HG03025 (cell line): ENCODE measurements around the gene ADAM19.

Source experiments
- ATAC-seq: cut with Tn5 transposase; IDR thresholded peaks from one replicate; pipeline ENCODE4 v1.9.1; 2021; ENCODE audit warnings: mild to moderate bottlenecking, moderate library complexity; ENCODE audit not compliant: unreplicated experiment, low FRiP score

ADAM19 gene

GRCh38 chr5:157543825-157544622 lies 31.6 kb downstream of the ADAM19 start:
- no peak for ATAC-seq

GRCh38 chr5:157542282-157543000 lies 33.1 kb downstream of the ADAM19 start:
- no peak for ATAC-seq

GRCh38 chr5:157541447-157542118 lies 34.0 kb downstream of the ADAM19 start:
- no peak for ATAC-seq

DNA sequence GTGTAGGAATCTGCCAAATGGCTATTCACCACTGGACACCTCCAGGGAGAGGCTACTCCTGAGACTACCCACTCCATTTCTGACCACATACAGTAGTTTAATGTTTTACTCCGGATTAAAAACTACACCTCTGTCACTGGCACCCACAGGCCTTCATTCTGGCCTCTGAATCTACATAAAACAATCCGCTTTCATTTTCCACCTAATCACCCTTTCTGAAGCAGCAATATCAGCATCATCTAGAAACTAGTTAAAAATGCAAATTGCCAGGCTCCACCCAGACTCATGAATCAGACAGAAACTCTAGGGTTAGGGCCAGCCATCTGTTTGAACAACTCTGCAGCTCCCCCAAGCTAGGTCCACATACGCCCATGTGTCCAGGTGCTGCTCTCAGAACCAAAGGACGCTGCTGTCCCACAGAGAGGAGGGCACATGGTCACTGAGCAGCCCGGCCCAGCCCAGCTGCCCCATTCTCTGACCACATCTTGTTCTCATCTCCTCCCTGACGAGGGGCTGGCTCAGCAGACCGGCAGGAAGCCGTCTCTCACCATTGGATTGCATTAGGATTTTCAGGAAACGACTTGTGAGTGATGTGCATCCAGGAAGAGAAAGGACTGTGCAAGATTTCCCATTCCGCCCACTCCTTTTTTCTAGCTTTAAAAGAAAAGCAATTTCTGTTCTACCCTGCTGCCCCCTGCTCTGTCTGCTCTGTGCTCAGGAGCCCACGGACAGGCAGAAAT lies 34.7 kb downstream of the ADAM19 start:
- peak; percentile 90 for ATAC-seq

- ATAC-seq, result no peak
Measured at GRCh38 chr5:157540124-157540523, 35.5 kb downstream of the ADAM19 start.

- no peak for ATAC-seq
Measured at GRCh38 chr5:157539503-157540022, 36.0 kb downstream of the ADAM19 start.

DNA sequence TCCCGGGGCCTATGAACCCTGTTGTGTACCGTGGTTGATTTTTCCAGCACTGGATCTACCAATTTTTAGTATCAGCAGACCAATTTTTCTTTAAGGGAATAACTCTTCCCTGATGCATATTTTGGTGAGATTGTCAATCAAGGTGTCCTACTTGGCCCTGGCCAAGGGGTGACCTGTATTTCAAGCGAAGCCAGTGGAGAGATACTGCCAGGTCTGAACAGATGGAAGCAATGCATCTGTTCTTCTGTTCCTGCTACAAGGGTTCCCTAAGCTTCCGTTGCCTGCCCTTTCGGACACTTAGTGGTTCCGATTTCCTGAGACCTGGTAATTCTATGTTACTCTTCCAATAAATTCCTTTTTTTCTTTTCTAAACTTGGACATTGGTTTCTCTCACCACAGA lies 37.3 kb downstream of the ADAM19 start:
- ATAC-seq, result no peak

GRCh38 chr5:157535042-157535865 lies 40.3 kb downstream of the ADAM19 start:
- ATAC-seq, result no peak

DNA sequence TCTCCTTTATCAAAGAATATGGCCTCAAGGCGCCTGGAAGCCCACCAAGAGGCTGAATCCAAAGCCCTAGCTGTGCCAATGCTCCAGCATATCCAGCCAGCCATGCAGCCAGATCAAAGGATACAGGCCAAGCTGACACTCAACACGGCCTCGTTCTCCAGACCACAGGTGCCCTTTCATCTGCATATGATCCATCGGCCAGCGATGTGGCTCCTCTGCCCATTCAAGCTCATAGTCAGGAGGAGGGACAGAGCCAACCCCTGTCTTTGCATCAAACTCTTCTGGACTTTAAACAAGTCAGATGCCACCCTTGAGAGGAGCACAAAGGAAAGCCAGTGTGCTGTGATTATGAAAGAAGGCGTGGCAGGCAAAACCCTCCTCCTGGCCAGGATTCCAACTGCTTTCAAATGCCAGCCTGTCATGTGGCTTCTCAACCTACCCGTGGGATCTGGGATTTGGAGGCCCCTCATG lies 42.5 kb downstream of the ADAM19 start:
- no peak for ATAC-seq

DNA sequence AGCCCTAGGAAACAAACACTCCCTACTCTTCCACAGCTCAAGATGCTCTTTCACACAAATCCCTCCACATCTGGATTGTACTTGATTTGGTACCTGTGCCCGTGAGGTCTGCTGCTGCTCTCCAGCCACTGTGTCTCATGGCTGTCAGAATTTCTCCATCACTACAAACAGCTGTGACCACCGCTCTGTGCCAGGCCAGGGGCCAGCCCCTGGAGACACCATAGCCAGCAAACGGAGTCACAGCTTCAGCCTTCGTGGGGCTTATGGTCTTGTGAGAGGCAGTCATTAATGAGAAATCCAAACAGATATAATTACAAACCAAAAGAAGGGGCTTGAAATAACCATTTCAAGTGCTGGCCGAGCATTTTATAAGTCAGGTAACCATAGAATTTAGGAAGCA lies 43.6 kb downstream of the ADAM19 start:
- ATAC-seq, result no peak

GRCh38 chr5:157530226-157530972 lies 45.2 kb downstream of the ADAM19 start:
- ATAC-seq, result no peak

DNA sequence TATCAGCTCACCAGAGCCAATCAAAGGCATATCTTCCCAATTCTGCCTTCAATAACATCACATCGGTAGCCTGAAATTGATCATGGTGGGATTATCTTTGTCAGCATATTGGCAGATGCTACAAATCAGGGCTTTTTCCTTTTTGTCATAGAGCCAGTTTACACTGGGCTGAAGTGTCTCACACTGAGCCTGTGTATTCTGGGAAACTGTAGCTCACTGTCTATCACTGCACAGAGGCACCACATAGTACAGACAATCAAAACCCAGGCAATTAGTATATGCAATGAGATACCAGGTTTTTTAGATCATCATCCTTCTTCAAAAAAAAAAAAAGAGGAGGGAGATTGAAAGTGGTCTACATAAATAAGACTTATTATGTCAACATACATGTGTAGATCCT lies 46.6 kb downstream of the ADAM19 start:
- no peak for ATAC-seq

- no peak for ATAC-seq
Measured at GRCh38 chr5:157528036-157528632, 47.4 kb downstream of the ADAM19 start.

DNA sequence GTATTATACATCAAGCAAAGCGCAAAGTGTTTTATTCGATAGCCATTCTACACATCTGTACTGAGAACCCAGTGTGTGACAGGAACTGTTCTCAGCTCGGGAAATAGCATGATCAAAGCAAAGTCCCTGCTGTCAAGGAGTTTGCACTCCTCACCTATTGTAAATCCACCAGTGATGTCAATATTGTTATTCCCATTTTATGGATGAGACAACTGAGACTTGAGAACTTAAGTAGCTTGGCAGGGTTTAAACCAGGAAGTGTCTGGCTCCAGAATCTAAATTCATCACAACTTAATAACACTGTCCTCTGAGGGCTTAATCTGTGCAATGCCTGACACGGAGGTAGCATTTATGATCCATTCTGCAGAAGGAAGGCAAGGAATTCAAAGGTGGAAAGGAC lies 50.7 kb downstream of the ADAM19 start:
- ATAC-seq, result no peak

- ATAC-seq, result no peak
Measured at GRCh38 chr5:157523976-157524375, 51.6 kb downstream of the ADAM19 start.

GRCh38 chr5:157521704-157522029 lies 53.9 kb downstream of the ADAM19 start:
- ATAC-seq, result no peak

GRCh38 chr5:157520911-157521703 lies 54.5 kb downstream of the ADAM19 start:
- no peak for ATAC-seq
